Upper lobe of left lung (tissue), 4 donors: ENCODE measurements around the gene AADAC.

Experiments used
- CTCF ChIP-seq, 6 experiments: fragments of 450-650 bp in 4 of 6; fragments of 200-600 bp in 2 of 6; sonication (generic) in 2 of 6; IDR thresholded peaks; one replicate each; pipeline ENCODE4 v1.5.1; 2016 to 2019; ENCODE audit warnings: antibody characterized with exemption in 6 of 6
- EP300 ChIP-seq, 4 donors: sonication (generic); formaldehyde crosslinking; IDR thresholded peaks; one replicate each; pipeline ENCODE4 v1.5.1; 2017; ENCODE audit warnings: antibody characterized with exemption in 4 of 4, control low read depth in 2 of 4
- POLR2A ChIP-seq, 4 donors: fragments of 450-650 bp; IDR thresholded peaks; one replicate each; pipeline ENCODE4 v1.5.1; 2016 to 2017; ENCODE audit warnings: antibody characterized with exemption in 4 of 4, mild to moderate bottlenecking in 2 of 4
- POLR2AphosphoS5 ChIP-seq, 2 donors: sonication (generic); formaldehyde crosslinking; IDR thresholded peaks; one replicate each; pipeline ENCODE4 v1.5.1; 2017; ENCODE audit warnings: antibody characterized with exemption in 2 of 2

- no peak for TF ChIP-seq CTCF (IDR thresholded peaks at IDR 0.05)
- TF ChIP-seq POLR2AphosphoS5 (IDR thresholded peaks at IDR 0.05): no peak
- no peak for TF ChIP-seq POLR2A (IDR thresholded peaks at IDR 0.05)
- no peak for TF ChIP-seq EP300 (IDR thresholded peaks at IDR 0.05)
Measured at GRCh38 chr3:151788401-151788800, 25.5 kb upstream of the AADAC start.
